Thyroid gland (tissue), 4 donors: ENCODE measurements around the gene SLC12A8. TPM values are rescaled to one million over a fixed set of nuclear protein-coding genes. Genes with fewer than 3 reads are reported as not detected.
A peak's percentile ranks its signal among the peaks of the same experiment; 100 is the strongest.

ENCODE experiments used
- DNase-seq, 2 donors: peaks; one replicate each; pipeline ENCODE4 v3.0.0-alpha.2; 2019
- H3K27ac ChIP-seq, 3 donors: fragments of 200-600 bp; sonication (generic); 1 replicate in 2 of 3; 2 replicates in 1 of 3; pipeline ENCODE4 v1.5.1; 2016 to 2019; ENCODE audit warnings: mild to moderate bottlenecking in 1 of 3, moderate library complexity in 1 of 3
- H3K27me3 ChIP-seq: fragments of 200-600 bp; sonication (generic); one replicate; pipeline ENCODE4 v1.5.1; 2019
- H3K36me3 ChIP-seq, 2 donors: fragments of 200-600 bp; sonication (generic); one replicate each; pipeline ENCODE4 v1.5.1; 2016 to 2019
- H3K4me1 ChIP-seq, 2 donors: fragments of 200-600 bp; sonication (generic); one replicate each; pipeline ENCODE4 v1.5.1; 2017 to 2019
- H3K4me3 ChIP-seq, 3 donors: fragments of 200-600 bp; sonication (generic); replicated peaks in 1 of 3; 1 replicate in 2 of 3; 2 replicates in 1 of 3; pipeline ENCODE4 v1.5.1; 2016; ENCODE audit warnings: mild to moderate bottlenecking in 1 of 3
- H3K9me3 ChIP-seq: fragments of 200-600 bp; sonication (generic); one replicate; pipeline ENCODE4 v1.5.1; 2017
- CTCF ChIP-seq, 6 experiments: fragments of 200-600 bp in 3 of 6; fragments of 450-650 bp in 3 of 6; sonication (generic) in 3 of 6; IDR thresholded peaks; one replicate each; pipeline ENCODE4 v1.5.1; 2016 to 2019; ENCODE audit warnings: antibody characterized with exemption in 6 of 6, mild to moderate bottlenecking in 2 of 6, inconsistent platforms in 1 of 6, moderate library complexity in 1 of 6
- POLR2A ChIP-seq, 2 donors: fragments of 450-650 bp; IDR thresholded peaks; one replicate each; pipeline ENCODE4 v1.6.1; 2017; ENCODE audit warnings: antibody characterized with exemption in 2 of 2, mild to moderate bottlenecking in 2 of 2, moderate library complexity in 1 of 2
- WGBS, 2 donors: methylation state at CpG; one replicate each; pipeline ENCODE4 v1.1.5; 2017; 5-methylcytosine and 5-hydroxymethylcytosine counted together
- intact Hi-C: fragments of 100-400 bp; cut with DNase I; formaldehyde crosslinking; loops from one replicate; pipeline ENCODE4 v1.15.1; 2023
- total RNA-seq, 4 donors: library from RNA; depleted of rRNA; stranded (reverse); fragments of >200 nt; gene quantifications; one replicate each; pipeline ENCODE4 v1.2.3, GENCODE V29; 2016

Gene SLC12A8
- total RNA-seq, 4 donors from 2014 or later = 71.2 to 136 (median 99.2) TPM

- no peak for DNase-seq
- intact Hi-C loops = no loop called here
- WGBS, 2 donors = 80 to 88% methylated on average over 6 of the region's 6 CpGs
- peak overlapping the region in 2 of 3 donors; percentile 64 to 77 for H3K27ac ChIP-seq
- H3K4me3 ChIP-seq = no peak overlapping the region
- H3K36me3 ChIP-seq = no peaks in the 10 kb centered on the region
- no peaks in the 10 kb centered on the region for H3K9me3 ChIP-seq
- H3K4me1 ChIP-seq = peaks cover 64 to 76% of the 10 kb centered on the region in 2 donors
- H3K27me3 ChIP-seq = no peaks in the 10 kb centered on the region
- TF ChIP-seq CTCF (IDR thresholded peaks at IDR 0.05) (no peak), POLR2A (IDR thresholded peaks at IDR 0.05) (no peak)
Observed at GRCh38 chr3:125134952-125135351, 77.6 kb downstream of the SLC12A8 start.

GRCh38 chr3:125132815-125133214 lies 79.7 kb downstream of the SLC12A8 start:
- no peak for TF ChIP-seq POLR2A (IDR thresholded peaks at IDR 0.05)
- no peak for TF ChIP-seq CTCF (IDR thresholded peaks at IDR 0.05)
- intact Hi-C loops = no loop called here
- Histone ChIP-seq H3K4me1 (peaks cover 58 to 73% of the 10 kb centered on the region in 2 donors), H3K4me3 (no peak overlapping the region), H3K9me3 (no peaks in the 10 kb centered on the region), H3K27me3 (no peaks in the 10 kb centered on the region), H3K36me3 (no peaks in the 10 kb centered on the region), H3K27ac (peak overlapping the region in 2 of 3 donors; percentile 96 to 98)
- DNase-seq = no peak
- 74 to 80% methylated on average over 2 of the region's 2 CpGs for whole genome bisulfite sequencing, 2 donors

- intact Hi-C loops = no loop called here
- Histone ChIP-seq H3K27me3 (no peaks in the 10 kb centered on the region), H3K4me3 (no peak overlapping the region), H3K36me3 (no peaks in the 10 kb centered on the region), H3K9me3 (no peaks in the 10 kb centered on the region), H3K27ac (peak overlapping the region; percentile 83 to 98 (median 96)), H3K4me1 (peaks cover 42 to 69% of the 10 kb centered on the region in 2 donors)
- WGBS, 2 donors = 31 to 34% methylated on average over 10 of the region's 10 CpGs
- TF ChIP-seq CTCF (IDR thresholded peaks at IDR 0.05) (peak in 1 of 6 experiments; percentile 11), POLR2A (IDR thresholded peaks at IDR 0.05) (no peak)
- peak; percentile 90 to 92 for DNase-seq
Observed at GRCh38 chr3:125129512-125129997, 83.0 kb downstream of the SLC12A8 start.

- H3K4me1 ChIP-seq = peaks cover 41 to 63% of the 10 kb centered on the region in 2 donors
- no peak for TF ChIP-seq CTCF (IDR thresholded peaks at IDR 0.05)
- H3K27ac ChIP-seq = peak overlapping the region; percentile 83 to 98 (median 96)
- H3K27me3 ChIP-seq = no peaks in the 10 kb centered on the region
- peak; percentile 90 for DNase-seq
- H3K4me3 ChIP-seq = no peak overlapping the region
- no peaks in the 10 kb centered on the region for H3K9me3 ChIP-seq
- intact Hi-C loops = no loop called here
- H3K36me3 ChIP-seq = no peaks in the 10 kb centered on the region
- 25 to 38% methylated on average over 3 of the region's 3 CpGs for WGBS, 2 donors
Observed at GRCh38 chr3:125128861-125129501, 83.6 kb downstream of the SLC12A8 start.

GRCh38 chr3:125126323-125126722 lies 86.2 kb downstream of the SLC12A8 start:
- no peaks in the 10 kb centered on the region for H3K27me3 ChIP-seq
- H3K4me3 ChIP-seq = no peak overlapping the region
- peak overlapping the region in 2 of 3 donors; percentile 8 to 52 for H3K27ac ChIP-seq
- 81 to 89% methylated on average over 2 of the region's 2 CpGs for WGBS, 2 donors
- DNase-seq = no peak
- intact Hi-C loops = no loop called here
- no peaks in the 10 kb centered on the region for H3K36me3 ChIP-seq
- peaks cover 43 to 57% of the 10 kb centered on the region in 2 donors for H3K4me1 ChIP-seq
- TF ChIP-seq CTCF (IDR thresholded peaks at IDR 0.05) (no peak), POLR2A (IDR thresholded peaks at IDR 0.05) (no peak)
- no peaks in the 10 kb centered on the region for H3K9me3 ChIP-seq
